GM21529 (cell line): ENCODE measurements around the gene TNRC6B.
"Not testable (repeated sequence)": the region's sequence is repeated elsewhere in the genome, so short reads cannot be mapped to it uniquely, and the experiment has no call there.

Experiments
- ATAC-seq: cut with Tn5 transposase; IDR thresholded peaks from one replicate; pipeline ENCODE4 v1.9.1; 2021; ENCODE audit not compliant: unreplicated experiment

Gene TNRC6B

GRCh38 chr22:40177738-40178416, at the start of gene TNRC6B:
TSS of gene TNRC6B (plus strand) at chr22:40177925. CDS start at chr22:40178136, 211 bp downstream.
- peak; percentile 64 for ATAC-seq

GRCh38 chr22:40128989-40129388, 48.7 kb upstream of the TNRC6B start:
- ATAC-seq, result no peak

GRCh38 chr22:40137132-40137531, 40.6 kb upstream of the TNRC6B start:
- no peak for ATAC-seq

GRCh38 chr22:40138866-40139265, 38.9 kb upstream of the TNRC6B start:
- no peak for ATAC-seq

GRCh38 chr22:40147388-40148176, 30.1 kb upstream of the TNRC6B start:
- no peak for ATAC-seq

- ATAC-seq, result no peak
Observed at GRCh38 chr22:40153192-40153591, 24.5 kb upstream of the TNRC6B start.

GRCh38 chr22:40153705-40154104, 24.0 kb upstream of the TNRC6B start:
- ATAC-seq, result no peak

- no peak for ATAC-seq
Observed at GRCh38 chr22:40156001-40156516, 21.7 kb upstream of the TNRC6B start.

GRCh38 chr22:40156682-40157081, 21.0 kb upstream of the TNRC6B start:
- not testable (repeated sequence) for ATAC-seq

GRCh38 chr22:40157330-40157945, 20.3 kb upstream of the TNRC6B start:
- ATAC-seq, result no peak

- ATAC-seq, result no peak
Observed at GRCh38 chr22:40161194-40161593, 16.5 kb upstream of the TNRC6B start.

- ATAC-seq, result not testable (repeated sequence)
Observed at GRCh38 chr22:40165537-40165936, 12.2 kb upstream of the TNRC6B start.

- ATAC-seq, result no peak
Observed at GRCh38 chr22:40175611-40176244, 2.0 kb upstream of the TNRC6B start.

GRCh38 chr22:40176921-40177737, 596 bp upstream of the TNRC6B start:
- ATAC-seq, result no peak

- no peak for ATAC-seq
Observed at GRCh38 chr22:40178417-40179409, 988 bp downstream of the TNRC6B start.

GRCh38 chr22:40179526-40179925, 1.8 kb downstream of the TNRC6B start:
- ATAC-seq, result no peak

GRCh38 chr22:40180403-40180802, 2.7 kb downstream of the TNRC6B start:
- ATAC-seq, result no peak

- ATAC-seq, result no peak
Observed at GRCh38 chr22:40181323-40181722, 3.6 kb downstream of the TNRC6B start.

GRCh38 chr22:40182231-40182835, 4.6 kb downstream of the TNRC6B start:
- no peak for ATAC-seq
